Fibroblast of skin of right biceps (primary cell): ENCODE results near the gene BPIFA2.

Experiments
- DNase-seq: peaks from one replicate; pipeline ENCODE4 v3.0.0-alpha.2; 2013

BPIFA2 gene

GRCh38 chr20:33203444-33203843 is 35.5 kb downstream of the BPIFA2 start:
- DNase-seq: no peak

- DNase-seq: peak; percentile 61
Measured at GRCh38 chr20:33209789-33210188, 41.8 kb downstream of the BPIFA2 start.

- DNase-seq: no peak
Measured at GRCh38 chr20:33210371-33210770, 42.4 kb downstream of the BPIFA2 start.

- peak; percentile 13 for DNase-seq
Measured at GRCh38 chr20:33211817-33212424, 44.0 kb downstream of the BPIFA2 start.

GRCh38 chr20:33217052-33217451 is 49.1 kb downstream of the BPIFA2 start, which contains the start of gene BPIFA3:
Gene BPIFA3, plus strand, starts transcription at chr20:33217352. Its CDS starts 185 bp downstream, at chr20:33217537.
- no peak for DNase-seq

- no peak for DNase-seq
Measured at GRCh38 chr20:33224399-33224798, 56.4 kb downstream of the BPIFA2 start.

- no peak for DNase-seq
Measured at GRCh38 chr20:33229843-33230242, 61.9 kb downstream of the BPIFA2 start.
